Measurements from ENCODE around the gene ADAMTSL2.

Gene ADAMTSL2

DNA sequence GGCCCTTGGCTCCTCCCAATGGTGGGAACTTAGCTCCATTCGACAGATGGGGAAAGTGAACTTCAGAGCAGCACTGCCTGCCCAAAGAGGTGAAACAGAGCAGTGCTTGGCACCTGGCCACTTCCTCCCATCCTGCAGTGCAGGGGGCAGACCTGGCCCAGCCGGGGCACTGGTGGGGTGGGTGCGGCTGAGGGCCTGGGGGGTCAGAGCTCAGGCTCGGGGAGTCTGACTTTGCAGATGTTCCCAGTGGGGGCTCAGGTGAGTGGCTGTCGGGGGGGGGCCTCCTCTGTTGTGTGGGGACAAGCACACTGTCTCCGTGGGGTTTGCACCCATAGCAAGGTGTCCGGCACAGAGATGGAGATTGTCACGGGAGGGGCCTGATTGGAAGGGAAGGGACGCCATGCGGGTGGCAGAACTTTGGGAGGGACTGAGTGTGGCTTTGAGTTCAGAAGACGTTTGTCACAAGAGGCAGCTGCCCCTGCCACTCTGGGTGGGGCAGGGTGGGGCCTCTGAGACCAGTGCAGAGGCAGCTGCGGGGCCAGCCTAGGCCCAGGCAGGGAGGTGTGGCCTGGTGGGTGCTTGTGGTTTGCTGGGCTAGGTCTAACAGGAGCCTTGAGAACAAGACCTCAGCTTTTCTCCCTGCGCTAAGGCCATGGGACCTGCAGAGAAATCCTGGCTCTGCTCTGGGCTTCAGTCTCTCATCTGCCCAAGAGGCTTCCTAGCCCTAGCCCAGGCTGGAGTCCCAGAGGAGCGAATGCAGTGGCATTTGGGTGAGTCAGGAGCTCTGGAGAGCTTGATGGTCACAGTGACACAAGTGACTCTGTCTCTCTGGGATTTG is 12.2 kb upstream of the ADAMTSL2 start:
- TF ChIP-seq, protein P1, sequence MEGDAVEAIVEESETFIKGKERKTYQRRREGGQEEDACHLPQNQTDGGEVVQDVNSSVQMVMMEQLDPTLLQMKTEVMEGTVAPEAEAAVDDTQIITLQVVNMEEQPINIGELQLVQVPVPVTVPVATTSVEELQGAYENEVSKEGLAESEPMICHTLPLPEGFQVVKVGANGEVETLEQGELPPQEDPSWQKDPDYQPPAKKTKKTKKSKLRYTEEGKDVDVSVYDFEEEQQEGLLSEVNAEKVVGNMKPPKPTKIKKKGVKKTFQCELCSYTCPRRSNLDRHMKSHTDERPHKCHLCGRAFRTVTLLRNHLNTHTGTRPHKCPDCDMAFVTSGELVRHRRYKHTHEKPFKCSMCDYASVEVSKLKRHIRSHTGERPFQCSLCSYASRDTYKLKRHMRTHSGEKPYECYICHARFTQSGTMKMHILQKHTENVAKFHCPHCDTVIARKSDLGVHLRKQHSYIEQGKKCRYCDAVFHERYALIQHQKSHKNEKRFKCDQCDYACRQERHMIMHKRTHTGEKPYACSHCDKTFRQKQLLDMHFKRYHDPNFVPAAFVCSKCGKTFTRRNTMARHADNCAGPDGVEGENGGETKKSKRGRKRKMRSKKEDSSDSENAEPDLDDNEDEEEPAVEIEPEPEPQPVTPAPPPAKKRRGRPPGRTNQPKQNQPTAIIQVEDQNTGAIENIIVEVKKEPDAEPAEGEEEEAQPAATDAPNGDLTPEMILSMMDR (IDR thresholded peaks at IDR 0.05): no peak

DNA sequence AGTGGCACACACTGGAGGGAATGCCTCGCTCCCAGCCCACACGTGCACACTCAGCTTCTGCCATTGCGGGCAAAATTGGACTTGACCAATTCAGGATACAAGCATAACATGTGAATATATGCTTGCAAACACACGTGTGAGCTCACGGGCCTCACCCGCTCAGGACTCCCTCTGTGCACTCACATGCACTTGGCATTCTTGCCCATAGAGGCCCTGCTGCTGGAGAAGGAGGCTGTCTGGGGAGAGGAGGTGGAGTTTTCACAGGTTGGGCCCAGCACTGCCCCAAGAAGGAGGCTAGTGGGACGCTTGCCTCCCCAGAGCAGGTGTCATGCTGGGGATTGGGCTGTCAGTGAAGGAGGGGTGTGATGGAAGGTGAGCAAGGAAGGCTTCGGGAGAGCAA is 11.4 kb upstream of the ADAMTSL2 start:
- TF ChIP-seq, protein P1 (IDR thresholded peaks at IDR 0.05): no peak

DNA sequence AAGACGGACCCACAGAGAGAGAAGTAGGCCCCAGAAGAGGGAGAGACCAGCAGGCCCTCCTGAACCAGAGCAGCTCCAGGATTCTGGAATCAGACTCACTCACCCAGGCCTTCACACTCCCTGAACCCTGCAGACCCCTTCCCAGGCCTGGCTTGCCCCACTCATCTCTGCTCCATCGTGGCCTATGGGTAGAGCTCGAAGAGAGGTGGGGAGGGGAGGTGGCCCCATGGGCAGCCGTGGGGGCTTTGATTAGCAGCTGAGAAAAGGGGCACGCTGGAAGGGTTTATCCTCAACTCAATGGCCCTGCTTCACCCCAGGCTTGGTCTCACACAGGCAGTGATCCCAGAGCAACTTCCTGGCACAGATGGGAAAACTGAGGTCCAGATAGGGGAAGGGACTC is 10.4 kb upstream of the ADAMTSL2 start:
- TF ChIP-seq, protein P1 (IDR thresholded peaks at IDR 0.05): no peak

DNA sequence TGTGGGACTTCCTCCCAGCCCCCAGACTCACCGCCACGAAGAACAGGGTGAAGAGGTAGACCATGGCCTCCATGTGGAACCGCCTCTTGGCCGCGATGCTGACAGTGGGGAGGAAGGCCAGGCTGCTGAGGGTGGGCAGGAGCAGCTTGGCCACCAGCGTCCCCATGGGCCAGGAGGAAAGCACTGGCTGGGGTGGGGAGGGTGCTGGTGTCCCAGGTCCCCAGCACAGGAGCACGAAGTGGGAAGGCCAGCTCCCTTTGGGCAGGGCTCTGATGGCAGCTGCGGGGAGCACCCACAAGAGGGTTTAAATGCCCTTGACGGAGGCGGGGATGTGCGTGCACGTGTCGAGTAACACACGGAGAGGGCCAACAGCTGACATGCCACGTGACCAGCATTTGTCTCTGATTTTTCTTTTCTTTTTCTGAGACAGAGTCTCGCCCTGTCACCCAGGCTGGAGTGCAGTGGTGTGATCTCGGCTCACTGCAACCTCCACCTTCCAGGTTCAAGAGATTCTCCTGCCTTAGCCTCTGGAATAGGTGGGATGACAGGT is 9.8 kb upstream of the ADAMTSL2 start, which contains the start of gene MYMK:
MYMK (minus strand) TSS at position 281 of the 550 bp plus-strand sequence; CDS start at position 166, 115 bp downstream.
- TF ChIP-seq, protein P1 (IDR thresholded peaks at IDR 0.05): no peak

DNA sequence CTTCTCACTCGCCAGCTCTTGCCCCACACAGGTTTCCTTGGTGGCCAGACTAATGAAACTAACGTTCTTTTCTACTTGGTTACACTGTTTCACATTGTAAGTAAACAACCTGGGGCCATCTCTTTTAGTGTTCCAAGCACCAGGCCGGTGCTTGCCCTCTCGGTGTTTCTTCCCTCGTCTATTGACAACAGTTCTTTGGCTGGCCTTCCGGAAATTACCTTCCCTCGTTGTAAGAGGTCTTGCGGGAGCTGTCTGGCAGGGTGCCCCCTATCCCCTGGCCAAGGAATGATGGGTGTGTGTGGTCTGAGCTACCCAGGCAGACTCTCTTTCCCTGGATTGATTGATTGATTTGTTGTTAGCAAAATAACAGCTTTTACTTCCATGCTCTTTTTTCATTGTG is 8.8 kb upstream of the ADAMTSL2 start:
- TF ChIP-seq, protein P1 (IDR thresholded peaks at IDR 0.05): no peak

DNA sequence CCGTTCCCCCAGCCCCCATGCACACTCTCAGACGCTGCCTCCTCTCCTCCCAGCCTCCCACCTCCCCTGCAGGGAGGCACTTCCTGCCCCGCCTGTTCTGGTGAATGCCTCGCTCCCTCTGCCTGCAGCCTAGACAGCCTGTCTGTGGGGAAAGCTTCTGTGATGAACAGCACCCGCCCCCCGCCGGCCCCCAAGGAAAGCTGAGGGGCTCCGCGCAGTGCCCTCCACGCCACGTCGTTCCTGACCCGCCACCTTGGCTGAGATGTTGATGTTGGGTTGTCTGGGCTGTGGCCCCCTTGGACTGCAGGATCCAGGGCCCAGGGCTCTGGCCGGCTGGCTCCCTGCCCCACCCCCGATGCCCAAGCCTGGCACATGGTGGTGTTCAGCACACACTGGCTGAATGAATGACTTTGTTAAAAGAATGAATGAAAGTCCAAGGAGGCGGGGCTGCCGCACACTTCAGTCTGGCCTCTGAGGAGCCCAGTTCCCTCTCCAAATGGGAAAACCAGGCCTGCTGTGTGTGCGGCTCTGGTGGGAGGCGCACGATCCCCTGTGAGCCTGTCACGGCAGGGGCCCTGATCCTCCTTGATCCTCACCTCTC is 7.7 kb upstream of the ADAMTSL2 start:
- TF ChIP-seq, protein P1 (IDR thresholded peaks at IDR 0.05): no peak

DNA sequence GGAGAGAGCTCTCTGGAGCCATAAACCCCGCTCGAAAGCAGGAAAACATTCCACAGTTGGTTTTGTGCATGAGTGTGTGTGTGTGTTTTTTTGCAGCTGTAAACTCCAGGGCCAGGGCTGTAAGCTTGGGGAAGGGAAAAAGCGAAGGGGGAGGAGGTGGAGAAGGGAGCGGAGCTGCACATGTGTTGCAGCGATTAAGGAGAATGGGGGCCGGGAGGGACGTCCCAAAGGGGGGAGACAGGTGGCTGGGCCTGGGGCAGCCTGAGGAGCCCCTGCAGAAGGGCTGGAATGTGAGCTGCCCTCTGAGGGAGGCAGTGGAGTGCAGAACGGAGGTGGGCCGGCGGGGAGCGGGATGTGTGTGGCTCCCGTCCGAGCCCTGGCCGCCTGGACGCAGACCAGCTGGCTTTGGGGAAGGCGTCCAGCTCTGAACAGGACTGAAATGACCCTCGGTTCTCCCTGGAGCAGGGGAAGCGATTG is 7.0 kb upstream of the ADAMTSL2 start:
- TF ChIP-seq, protein P1 (IDR thresholded peaks at IDR 0.05): no peak
